Liver (tissue), 9 donors: ENCODE data around the gene MAP10. TPM values are rescaled to one million over a fixed set of nuclear protein-coding genes. Genes with fewer than 3 reads are reported as not detected.

Experiments
- DNase-seq: peaks from one replicate; pipeline ENCODE4 v3.0.0-alpha.2; 2017; ENCODE audit warnings: low spot score
- H3K27ac ChIP-seq, 2 donors: one replicate each; pipeline ENCODE4 v1.7.0; 2013; ENCODE audit warnings: inconsistent platforms in 2 of 2, low read length in 2 of 2, control low read depth in 1 of 2, low read depth in 1 of 2, mild to moderate bottlenecking in 1 of 2
- H3K27me3 ChIP-seq, 4 donors: one replicate each; pipeline versions ENCODE4 v1.6.1 to v1.7.0; 2013; ENCODE audit warnings: low read length in 3 of 4, inconsistent platforms in 1 of 4, mild to moderate bottlenecking in 1 of 4, moderate library complexity in 1 of 4; ENCODE audit not compliant: control insufficient read depth in 4 of 4, insufficient read depth in 4 of 4
- H3K36me3 ChIP-seq, 4 donors: one replicate each; pipeline versions ENCODE4 v1.6.1 to v1.7.0; 2013; ENCODE audit warnings: low read length in 3 of 4, mild to moderate bottlenecking in 3 of 4, low read depth in 1 of 4, moderate library complexity in 1 of 4; ENCODE audit not compliant: control insufficient read depth in 4 of 4, insufficient read depth in 3 of 4
- H3K4me1 ChIP-seq, 4 donors: one replicate each; pipeline versions ENCODE4 v1.6.1 to v1.7.0; 2013; ENCODE audit warnings: low read length in 3 of 4, mild to moderate bottlenecking in 3 of 4, moderate library complexity in 1 of 4; ENCODE audit not compliant: control insufficient read depth in 4 of 4, insufficient read depth in 4 of 4
- H3K4me3 ChIP-seq, 3 donors: one replicate each; pipeline versions ENCODE4 v1.6.1 to v1.7.0; 2013; ENCODE audit warnings: low read length in 3 of 3, control low read depth in 1 of 3, low read depth in 1 of 3, mild to moderate bottlenecking in 1 of 3
- H3K9ac ChIP-seq, 2 donors: one replicate each; pipeline ENCODE4 v1.7.0; 2013; ENCODE audit warnings: low read length in 2 of 2, mild to moderate bottlenecking in 2 of 2, moderate library complexity in 2 of 2, control low read depth in 1 of 2, low read depth in 1 of 2
- H3K9me3 ChIP-seq, 4 donors: one replicate each; pipeline versions ENCODE4 v1.6.1 to v1.7.0; 2013; ENCODE audit warnings: low read length in 3 of 4; ENCODE audit not compliant: control insufficient read depth in 4 of 4
- ATF3 ChIP-seq: IDR thresholded peaks from 2 replicates; pipeline ENCODE4 v1.6.1; 2016; ENCODE audit warnings: antibody characterized with exemption
- CTCF ChIP-seq: fragments of 150-350 bp; IDR thresholded peaks from 2 replicates; pipeline ENCODE4 v1.5.1; 2017; ENCODE audit warnings: improper control_type of control experiment, low read depth, low read length; ENCODE audit not compliant: missing input control
- EGR1 ChIP-seq, 2 donors: IDR thresholded peaks; 2 replicates each; pipeline ENCODE4 v1.6.1; 2016 to 2018; ENCODE audit warnings: antibody characterized with exemption in 2 of 2, low read depth in 2 of 2
- FOXA1 ChIP-seq: IDR thresholded peaks from 2 replicates; pipeline ENCODE4 v1.6.1; 2016; ENCODE audit warnings: antibody characterized with exemption
- FOXA2 ChIP-seq: IDR thresholded peaks from 2 replicates; pipeline ENCODE4 v1.6.1; 2016; ENCODE audit warnings: antibody characterized with exemption
- GABPA ChIP-seq, 2 donors: IDR thresholded peaks in 1 of 2; conservative IDR thresholded peaks in 1 of 2; 2 replicates each; pipeline ENCODE4 v1.6.1; 2016; ENCODE audit warnings: antibody characterized with exemption in 2 of 2, mild to moderate bottlenecking in 1 of 2, moderate library complexity in 1 of 2
- HNF4G ChIP-seq: IDR thresholded peaks from 2 replicates; pipeline ENCODE4 v1.6.1; 2016; ENCODE audit warnings: antibody characterized with exemption
- MAX ChIP-seq: IDR thresholded peaks from 2 replicates; pipeline ENCODE4 v1.6.1; 2016; ENCODE audit warnings: antibody characterized with exemption
- NR2F2 ChIP-seq: IDR thresholded peaks from 2 replicates; pipeline ENCODE4 v1.6.1; 2016; ENCODE audit warnings: antibody characterized with exemption
- RAD21 ChIP-seq, 2 donors: IDR thresholded peaks; 2 replicates each; pipeline ENCODE4 v1.6.1; 2016; ENCODE audit warnings: antibody characterized with exemption in 2 of 2, mild to moderate bottlenecking in 2 of 2
- REST ChIP-seq: IDR thresholded peaks from 2 replicates; pipeline ENCODE4 v1.6.1; 2016; ENCODE audit warnings: antibody characterized with exemption, mild to moderate bottlenecking
- RXRA ChIP-seq, 2 donors: IDR thresholded peaks; 2 replicates each; pipeline ENCODE4 v1.6.1; 2017 to 2018; ENCODE audit warnings: antibody characterized with exemption in 2 of 2, mild to moderate bottlenecking in 1 of 2
- SP1 ChIP-seq: IDR thresholded peaks from 2 replicates; pipeline ENCODE4 v1.6.1; 2018; ENCODE audit warnings: antibody characterized with exemption, mild to moderate bottlenecking
- TAF1 ChIP-seq: conservative IDR thresholded peaks from 2 replicates; pipeline ENCODE4 v1.6.1; 2016; ENCODE audit warnings: antibody characterized with exemption, mild to moderate bottlenecking
- YY1 ChIP-seq: IDR thresholded peaks from 2 replicates; pipeline ENCODE4 v1.6.1; 2016; ENCODE audit warnings: antibody characterized with exemption, mild to moderate bottlenecking
- whole genome bisulfite sequencing: extraction: QIAGEN DNeasy Blood & Tissue Kit; methylation state at CpG from one replicate; pipeline ENCODE4 v1.1.7; 2013; 5-methylcytosine and 5-hydroxymethylcytosine counted together
- polyA plus RNA-seq, 2 donors: library from polyadenylated mRNA; stranded (reverse) in 1 of 2; unstranded in 1 of 2; fragments of 200-250 nt in 1 of 2; fragments of >200 nt in 1 of 2; fragmentation: Nextera tagmentation in 1 of 2; extraction: Ambion mirVana in 1 of 2; gene quantifications; one replicate each; pipeline versions ENCODE4 v1.2.1 to v1.2.3, GENCODE V29; 2013 to 2015
- total RNA-seq, 2 donors: library from RNA; depleted of rRNA; stranded (reverse); fragments of >200 nt; gene quantifications; one replicate each; pipeline ENCODE4 v1.2.3, GENCODE V29; 2014
- TF ChIP-seq, protein P1 (sequence below): IDR thresholded peaks from 2 replicates; pipeline ENCODE4 v1.6.1; 2016; ENCODE audit warnings: antibody characterized with exemption
- donor health status: healthy.
- donor health status: healthy.
- donor health status: healthy.
- donor health status: healthy.
- donor health status: healthy.

MAP10 gene
- total and polyA plus RNA-seq, 4 donors = 0.96 to 2.7 (median 1.8) TPM

- DNase-seq = no peak
- H3K4me1 ChIP-seq = peaks cover 10 to 42% (median 33%) of the 10 kb centered on the region in 4 donors
- H3K4me3 ChIP-seq = no peak overlapping the region
- H3K36me3 ChIP-seq = no peaks in the 10 kb centered on the region
- H3K27ac ChIP-seq = no peak overlapping the region
- no peak overlapping the region for H3K9ac ChIP-seq
- WGBS = 67% methylated on average over 14 of the region's 14 CpGs
- H3K27me3 ChIP-seq = no peaks in the 10 kb centered on the region
- H3K9me3 ChIP-seq = no peaks in the 10 kb centered on the region
- TF ChIP-seq REST (no peak), RAD21 (IDR thresholded peaks at IDR 0.05) (no peak), MAX (no peak), CTCF (no peak), EGR1 (IDR thresholded peaks at IDR 0.05; ENCODE audit: low read depth in 2 of 2) (no peak), FOXA2 (no peak), RXRA (IDR thresholded peaks at IDR 0.05) (no peak), SP1 (no peak), GABPA (IDR thresholded peaks at IDR 0.05 in 1 of 2, conservative IDR thresholded peaks at IDR 0.05 in 1 of 2) (no peak), HNF4G (no peak), TAF1 (no peak), YY1 (no peak), FOXA1 (no peak)
- TF ChIP-seq, protein P1, sequence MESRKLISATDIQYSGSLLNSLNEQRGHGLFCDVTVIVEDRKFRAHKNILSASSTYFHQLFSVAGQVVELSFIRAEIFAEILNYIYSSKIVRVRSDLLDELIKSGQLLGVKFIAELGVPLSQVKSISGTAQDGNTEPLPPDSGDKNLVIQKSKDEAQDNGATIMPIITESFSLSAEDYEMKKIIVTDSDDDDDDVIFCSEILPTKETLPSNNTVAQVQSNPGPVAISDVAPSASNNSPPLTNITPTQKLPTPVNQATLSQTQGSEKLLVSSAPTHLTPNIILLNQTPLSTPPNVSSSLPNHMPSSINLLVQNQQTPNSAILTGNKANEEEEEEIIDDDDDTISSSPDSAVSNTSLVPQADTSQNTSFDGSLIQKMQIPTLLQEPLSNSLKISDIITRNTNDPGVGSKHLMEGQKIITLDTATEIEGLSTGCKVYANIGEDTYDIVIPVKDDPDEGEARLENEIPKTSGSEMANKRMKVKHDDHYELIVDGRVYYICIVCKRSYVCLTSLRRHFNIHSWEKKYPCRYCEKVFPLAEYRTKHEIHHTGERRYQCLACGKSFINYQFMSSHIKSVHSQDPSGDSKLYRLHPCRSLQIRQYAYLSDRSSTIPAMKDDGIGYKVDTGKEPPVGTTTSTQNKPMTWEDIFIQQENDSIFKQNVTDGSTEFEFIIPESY = no peak
Measured at GRCh38 chr1:232767305-232768074, 37.7 kb upstream of the MAP10 start.

DNA sequence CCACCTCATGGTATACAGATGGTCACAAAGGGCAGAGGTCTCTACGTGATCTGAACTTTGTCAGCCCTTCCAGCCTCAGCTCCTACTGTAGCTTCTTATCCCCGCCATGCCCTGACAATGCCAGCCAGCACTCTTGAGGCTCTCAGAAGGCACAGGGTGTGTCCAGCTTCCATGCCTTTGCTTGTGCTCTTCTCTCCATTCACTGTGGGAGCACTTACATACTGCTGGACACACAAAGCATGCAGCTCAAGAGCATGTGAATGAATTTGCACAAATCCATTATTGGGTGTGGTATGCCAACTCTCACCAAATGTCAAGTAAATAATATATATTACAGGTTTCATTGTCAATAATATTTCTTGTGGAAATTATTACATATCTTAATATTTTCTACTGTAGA is 36.4 kb upstream of the MAP10 start:
- DNase-seq = no peak
- Histone ChIP-seq H3K36me3 (no peaks in the 10 kb centered on the region), H3K4me3 (no peak overlapping the region), H3K27me3 (no peaks in the 10 kb centered on the region), H3K9ac (no peak overlapping the region), H3K9me3 (no peaks in the 10 kb centered on the region), H3K27ac (no peak overlapping the region), H3K4me1 (peaks cover 10 to 37% (median 28%) of the 10 kb centered on the region in 4 donors)
- 92% methylated on average over 2 of the region's 2 CpGs for WGBS
- no peak for TF ChIP-seq YY1
- no peak for TF ChIP-seq RAD21 (IDR thresholded peaks at IDR 0.05)
- TF ChIP-seq TAF1 = no peak
- no peak for TF ChIP-seq EGR1 (IDR thresholded peaks at IDR 0.05; ENCODE audit: low read depth in 2 of 2)
- no peak for TF ChIP-seq FOXA1
- no peak for TF ChIP-seq SP1
- TF ChIP-seq REST = no peak
- no peak for TF ChIP-seq MAX
- no peak for TF ChIP-seq ATF3
- TF ChIP-seq HNF4G = no peak
- TF ChIP-seq NR2F2 = no peak
- no peak for TF ChIP-seq FOXA2
- TF ChIP-seq, protein P1 = no peak
